Ascending aorta (tissue), 2 donors: Measurements from ENCODE around the gene GGA1. TPM values are rescaled to one million over a fixed set of nuclear protein-coding genes. Genes with fewer than 3 reads are reported as not detected.

Experiments
- DNase-seq, 2 donors: peaks; one replicate each; pipeline ENCODE4 v3.0.0-alpha.2; 2019; ENCODE audit warnings: low spot score in 2 of 2
- H3K27ac ChIP-seq, 2 donors: fragments of 200-600 bp; sonication (generic); one replicate each; pipeline ENCODE4 v1.5.1; 2016 to 2017; ENCODE audit warnings: mild to moderate bottlenecking in 1 of 2
- H3K27me3 ChIP-seq: fragments of 200-600 bp; sonication (generic); one replicate; pipeline ENCODE4 v1.5.1; 2017
- H3K36me3 ChIP-seq, 2 donors: fragments of 200-600 bp; sonication (generic); one replicate each; pipeline ENCODE4 v1.5.1; 2016
- H3K4me1 ChIP-seq, 2 donors: fragments of 200-600 bp; sonication (generic); one replicate each; pipeline ENCODE4 v1.5.1; 2016 to 2017; ENCODE audit warnings: mild to moderate bottlenecking in 1 of 2
- H3K4me3 ChIP-seq, 2 donors: fragments of 200-600 bp; sonication (generic); one replicate each; pipeline ENCODE4 v1.5.1; 2016 to 2017; ENCODE audit warnings: mild to moderate bottlenecking in 1 of 2
- H3K9me3 ChIP-seq, 2 donors: fragments of 200-600 bp; sonication (generic); one replicate each; pipeline ENCODE4 v1.5.1; 2016
- CTCF ChIP-seq, 3 experiments: fragments of 200-600 bp in 2 of 3; fragments of 450-650 bp in 1 of 3; sonication (generic) in 2 of 3; IDR thresholded peaks; one replicate each; pipeline ENCODE4 v1.5.1; 2016 to 2019; ENCODE audit warnings: antibody characterized with exemption in 3 of 3, mild to moderate bottlenecking in 1 of 3, moderate library complexity in 1 of 3
- intact Hi-C: fragments of 100-400 bp; cut with DNase I; formaldehyde crosslinking; loops from one replicate; pipeline ENCODE4 v1.15.1; 2023
- total RNA-seq: library from RNA; depleted of rRNA; stranded (reverse); fragments of >200 nt; gene quantifications from one replicate; pipeline ENCODE4 v1.1.0, GENCODE V29; 2016

The GGA1 gene
- total RNA-seq, 1 donor from 2014 or later = 53.5 TPM

DNA sequence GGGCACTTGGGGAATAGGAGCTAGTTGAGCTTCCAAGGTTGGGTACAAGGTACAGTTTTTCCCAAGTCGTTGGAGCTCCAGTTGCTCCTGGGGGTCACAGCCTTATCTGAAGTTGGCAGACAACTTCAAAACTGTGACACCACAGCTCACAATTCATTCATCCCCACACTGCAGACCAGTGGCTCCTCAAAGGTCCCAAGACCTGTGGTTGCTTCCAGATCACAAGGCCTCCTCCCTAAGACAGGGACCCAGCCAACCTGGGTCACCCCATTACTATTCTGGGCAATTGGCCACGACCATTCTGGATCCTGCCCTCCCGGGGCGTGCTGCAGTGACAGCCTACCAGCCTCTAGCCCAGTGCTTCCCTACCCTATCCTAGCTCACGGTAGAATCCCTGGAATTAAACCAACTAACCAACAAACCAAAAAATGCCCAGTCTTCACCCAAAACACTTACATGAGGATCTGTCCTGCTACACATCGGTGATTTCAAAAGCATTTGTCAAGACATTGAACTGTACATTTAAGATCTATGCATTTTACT, 49.0 kb downstream of the GGA1 start:
- no peaks in the 10 kb centered on the region for H3K36me3 ChIP-seq
- H3K9me3 ChIP-seq = no peaks in the 10 kb centered on the region
- peaks cover 11 to 29% of the 10 kb centered on the region in 2 donors for H3K4me1 ChIP-seq
- H3K4me3 ChIP-seq = peak overlapping the region; percentile 56 to 64
- no peak for TF ChIP-seq CTCF (IDR thresholded peaks at IDR 0.05)
- intact Hi-C loops = loop anchor here (1.0 kb wide), 1 partner anchor 18 kb away; the partner anchor contains the start of gene LGALS1
- DNase-seq = no peak
- peak overlapping the region; percentile 76 to 86 for H3K27ac ChIP-seq
- H3K27me3 ChIP-seq = no peaks in the 10 kb centered on the region

DNA sequence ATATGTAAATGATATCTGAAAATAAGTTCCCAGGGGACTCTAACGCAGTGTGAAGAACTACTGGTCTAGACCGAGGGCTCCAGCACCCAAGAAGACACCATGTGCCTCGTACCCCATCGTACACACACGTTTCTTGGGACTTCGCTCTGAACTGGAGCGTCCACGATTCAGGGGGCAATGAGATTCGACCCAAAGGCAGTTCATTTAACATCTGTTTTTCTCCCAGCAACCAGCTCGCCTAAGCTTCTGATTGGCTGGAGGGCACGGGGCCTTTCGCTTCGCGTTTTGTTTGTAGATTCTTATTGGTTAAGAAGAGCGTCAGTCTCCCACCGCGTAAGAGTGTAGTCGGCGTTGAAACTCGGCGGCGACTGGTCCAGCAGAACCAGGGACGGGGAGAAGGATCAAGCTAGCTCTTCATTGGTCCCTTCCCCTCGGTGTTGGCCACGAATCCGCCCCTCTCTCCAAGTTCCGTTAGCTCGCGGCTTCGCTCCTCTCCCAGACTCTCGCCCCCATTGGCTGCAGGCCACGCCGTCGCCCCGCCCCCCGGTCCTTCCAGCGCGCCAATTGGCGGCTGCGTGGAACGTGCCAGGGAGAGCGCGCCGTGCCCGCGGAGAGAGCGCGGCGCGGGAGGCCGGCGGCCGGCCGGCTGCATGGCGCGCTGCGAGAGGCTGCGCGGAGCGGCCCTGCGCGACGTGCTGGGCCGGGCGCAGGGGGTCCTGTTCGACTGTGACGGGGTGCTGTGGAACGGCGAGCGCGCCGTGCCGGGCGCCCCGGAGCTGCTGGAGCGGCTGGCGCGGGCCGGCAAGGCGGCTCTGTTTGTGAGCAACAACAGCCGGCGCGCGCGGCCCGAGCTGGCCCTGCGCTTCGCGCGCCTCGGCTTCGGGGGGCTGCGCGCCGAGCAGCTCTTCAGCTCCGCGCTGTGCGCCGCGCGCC, 49.8 kb downstream of the GGA1 start, which contains the start of gene PDXP:
Gene PDXP (plus strand): TSS at position 591 of the 933 bp plus-strand sequence. CDS start 60 bp downstream, at position 651.
- peak; percentile 96 to 100 for DNase-seq
- H3K36me3 ChIP-seq = no peaks in the 10 kb centered on the region
- peaks cover 11 to 29% of the 10 kb centered on the region in 2 donors for H3K4me1 ChIP-seq
- H3K27me3 ChIP-seq = no peaks in the 10 kb centered on the region
- no peak for TF ChIP-seq CTCF (IDR thresholded peaks at IDR 0.05)
- peak within 1 kb of the TSS; percentile 76 to 86 for H3K27ac ChIP-seq
- no peaks in the 10 kb centered on the region for H3K9me3 ChIP-seq
- intact Hi-C loops = loop anchor here (1.0 kb wide), 1 partner anchor 17 kb away; the partner anchor contains the start of gene LGALS1
- H3K4me3 ChIP-seq = peak within 1 kb of the TSS; percentile 72 to 87

DNA sequence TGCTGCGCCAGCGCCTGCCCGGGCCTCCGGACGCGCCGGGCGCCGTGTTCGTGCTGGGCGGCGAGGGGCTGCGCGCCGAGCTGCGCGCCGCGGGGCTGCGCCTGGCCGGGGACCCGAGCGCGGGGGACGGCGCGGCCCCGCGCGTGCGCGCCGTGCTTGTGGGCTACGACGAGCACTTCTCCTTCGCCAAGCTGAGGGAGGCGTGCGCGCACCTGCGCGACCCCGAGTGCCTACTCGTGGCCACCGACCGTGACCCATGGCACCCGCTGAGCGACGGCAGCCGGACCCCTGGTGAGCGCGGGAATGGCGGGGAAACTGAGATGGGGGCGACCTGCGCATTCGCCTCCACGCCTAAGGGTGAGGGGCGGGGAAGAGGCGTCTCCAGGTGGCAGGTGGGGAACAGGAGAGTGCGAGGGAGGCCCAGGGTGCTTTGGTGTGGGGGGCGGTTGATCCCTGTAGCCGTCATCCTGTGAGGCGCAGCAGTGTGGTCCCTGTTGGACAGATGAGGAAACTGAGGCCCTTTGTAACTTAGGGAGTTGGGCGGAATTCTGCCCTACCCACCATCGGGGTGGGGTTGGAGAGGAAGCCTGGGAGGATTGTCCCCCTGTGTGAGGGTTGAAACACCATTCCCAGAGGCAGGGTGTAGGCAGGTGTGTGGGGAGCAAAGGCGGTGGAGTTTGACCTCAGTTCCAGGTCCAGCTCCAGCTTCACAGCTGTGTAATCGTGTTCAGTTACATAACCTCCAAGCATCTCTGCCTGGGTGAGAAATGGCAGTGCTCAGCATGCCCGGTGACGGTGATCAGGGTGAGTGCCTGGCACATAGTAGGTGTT, 50.6 kb downstream of the GGA1 start:
- intact Hi-C loops = no loop called here
- Histone ChIP-seq H3K9me3 (no peaks in the 10 kb centered on the region), H3K27me3 (no peaks in the 10 kb centered on the region), H3K27ac (no peak overlapping the region), H3K4me1 (peaks cover 11 to 29% of the 10 kb centered on the region in 2 donors), H3K4me3 (peak overlapping the region; percentile 72 to 87), H3K36me3 (no peaks in the 10 kb centered on the region)
- TF ChIP-seq CTCF (IDR thresholded peaks at IDR 0.05) = no peak
- no peak for DNase-seq

DNA sequence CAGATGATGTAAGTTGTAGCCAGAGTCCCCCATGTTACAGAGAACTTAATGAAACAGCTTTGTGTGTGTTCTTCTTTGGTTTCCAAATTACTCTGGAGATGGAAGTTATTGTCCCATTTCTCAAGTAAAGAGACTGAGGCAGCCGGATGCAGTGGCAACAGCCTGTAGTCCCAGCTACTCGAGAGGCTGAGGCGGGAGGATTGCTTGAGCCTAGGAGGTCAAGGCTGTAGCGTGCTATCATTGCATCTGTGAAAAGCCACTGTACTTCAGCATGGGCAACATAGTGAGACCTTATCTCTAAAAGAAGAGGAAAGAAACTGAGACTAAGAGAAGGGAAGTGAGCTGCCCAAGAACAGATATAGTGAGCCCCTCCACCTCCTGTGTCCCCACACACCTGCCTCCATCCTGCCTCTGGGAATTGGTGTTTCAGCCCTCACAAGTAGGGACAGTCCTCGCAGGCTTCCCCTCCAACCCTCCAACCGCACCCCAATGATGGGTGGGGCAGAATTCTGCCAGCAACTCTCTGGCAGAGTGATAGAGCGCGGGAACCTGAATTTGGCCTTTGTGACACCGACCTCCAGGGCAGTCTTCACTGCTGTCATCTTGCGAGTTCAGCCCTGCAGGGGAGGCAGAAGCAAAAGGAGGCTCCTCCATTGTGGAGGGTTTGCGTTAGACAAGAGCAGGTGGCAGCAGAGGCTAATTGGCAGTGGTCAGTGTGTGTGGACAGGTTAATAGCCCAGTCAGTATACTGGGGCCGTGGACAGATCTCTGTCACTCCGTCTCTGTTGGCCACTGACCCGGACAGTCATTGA, 51.5 kb downstream of the GGA1 start:
- Histone ChIP-seq H3K27ac (no peak overlapping the region), H3K27me3 (no peaks in the 10 kb centered on the region), H3K4me3 (peak overlapping the region; percentile 72 to 87)

More for the DNA sequence above, 51.5 kb downstream of the GGA1 start:
- peaks cover 11 to 29% of the 10 kb centered on the region in 2 donors for H3K4me1 ChIP-seq
- no peak for TF ChIP-seq CTCF (IDR thresholded peaks at IDR 0.05)
- no peaks in the 10 kb centered on the region for H3K9me3 ChIP-seq
- DNase-seq = no peak
- intact Hi-C loops = loop anchor here (2.0 kb wide), 1 partner anchor 21 kb away; no protein-coding TSS in a partner anchor
- no peaks in the 10 kb centered on the region for H3K36me3 ChIP-seq
